Measurements from ENCODE around the gene ATP6AP2.

The ATP6AP2 gene

GRCh38 chrX:40637687-40638086 lies 56.9 kb downstream of the ATP6AP2 start:
- peaks cover 64 to 97% (median 80%) of the 10 kb centered on the region in 11 experiments for H3K36me3 ChIP-seq
- H4K20me1 ChIP-seq = peaks cover 4 to 83% (median 31%) of the 10 kb centered on the region in 11 experiments; a peak in 18 of 22 replicates
- H3K4me1 ChIP-seq = peaks cover 0 to 33% (median 13%) of the 10 kb centered on the region in 10 experiments; a peak in 13 of 20 replicates
- no peak overlapping the region for H3K4me2 ChIP-seq
- H3K27me3 ChIP-seq = peaks cover 28 to 61% (median 45%) of the 10 kb centered on the region in 11 experiments; a peak in 21 of 22 replicates
- no peaks in the 10 kb centered on the region for H3K9me3 ChIP-seq (replicated peaks in 1 of 11)
- TF ChIP-seq Cebpa-rat (IDR thresholded peaks at IDR 0.05) = no peak
- no peak overlapping the region for H3K9ac ChIP-seq
- no peak overlapping the region for H3K4me3 ChIP-seq
- no peak overlapping the region for H3K27ac ChIP-seq

- peak overlapping the region; percentile 72 to 94 (median 87) for H3K4me2 ChIP-seq
- H3K9ac ChIP-seq = peak overlapping the region; percentile 76 to 86 (median 80); a peak in 20 of 22 replicates
These were observed 63.4 kb downstream of the ATP6AP2 start for GRCh38 chrX:40644176-40644575.

GRCh38 chrX:40644821-40645358 lies 64.1 kb downstream of the ATP6AP2 start:
- Histone ChIP-seq H3K27ac (peak overlapping the region; percentile 67 to 94 (median 89); a peak in 21 of 22 replicates), H3K4me3 (peak overlapping the region; percentile 53 to 80 (median 70)), H3K4me1 (peaks cover 30 to 51% (median 38%) of the 10 kb centered on the region in 10 experiments), H3K4me2 (peak overlapping the region; percentile 72 to 94 (median 87)), H3K27me3 (peaks cover 3 to 25% (median 13%) of the 10 kb centered on the region in 11 experiments; a peak in 15 of 22 replicates), H3K9ac (peak overlapping the region; percentile 76 to 86 (median 80)), H4K20me1 (peaks cover 0 to 34% (median 6%) of the 10 kb centered on the region in 11 experiments; a peak in 9 of 22 replicates), H3K9me3 (replicated peaks in 1 of 11) (no peaks in the 10 kb centered on the region), H3K36me3 (peaks cover 5 to 31% (median 16%) of the 10 kb centered on the region in 11 experiments; a peak in 17 of 22 replicates)
- no peak for TF ChIP-seq Cebpa-rat (IDR thresholded peaks at IDR 0.05)

More at GRCh38 chrX:40644176-40644575, 63.4 kb downstream of the ATP6AP2 start:
- Histone ChIP-seq H3K27me3 (peaks cover 4 to 21% (median 11%) of the 10 kb centered on the region in 11 experiments; a peak in 16 of 22 replicates), H4K20me1 (peaks cover 0 to 42% (median 8%) of the 10 kb centered on the region in 11 experiments; a peak in 9 of 22 replicates), H3K36me3 (peaks cover 8 to 38% (median 23%) of the 10 kb centered on the region in 11 experiments; a peak in 19 of 22 replicates), H3K9me3 (replicated peaks in 1 of 11) (no peaks in the 10 kb centered on the region), H3K27ac (peak overlapping the region; percentile 67 to 94 (median 89); a peak in 21 of 22 replicates), H3K4me3 (peak overlapping the region; percentile 53 to 80 (median 70); a peak in 19 of 20 replicates), H3K4me1 (peaks cover 30 to 51% (median 38%) of the 10 kb centered on the region in 10 experiments)
- TF ChIP-seq Cebpa-rat (IDR thresholded peaks at IDR 0.05) = peak; percentile 51 to 89 (median 78); a peak in 19 of 22 replicates

GRCh38 chrX:40646489-40647306 lies 65.9 kb downstream of the ATP6AP2 start:
- Histone ChIP-seq H3K4me2 (peak overlapping the region; percentile 72 to 91 (median 78)), H3K9ac (peak overlapping the region; percentile 76 to 86 (median 83)), H4K20me1 (peaks cover 0 to 25% (median 0%) of the 10 kb centered on the region in 11 experiments; a peak in 3 of 22 replicates), H3K4me3 (peak overlapping the region; percentile 69 to 82 (median 75)), H3K4me1 (peaks cover 30 to 43% (median 37%) of the 10 kb centered on the region in 10 experiments), H3K9me3 (replicated peaks in 1 of 11) (no peaks in the 10 kb centered on the region), H3K27ac (peak overlapping the region; percentile 43 to 89 (median 78); a peak in 21 of 22 replicates), H3K27me3 (peaks cover 3 to 31% (median 18%) of the 10 kb centered on the region in 11 experiments; a peak in 16 of 22 replicates), H3K36me3 (peaks cover 0 to 16% (median 6%) of the 10 kb centered on the region in 11 experiments; a peak in 12 of 22 replicates)
- TF ChIP-seq Cebpa-rat (IDR thresholded peaks at IDR 0.05) = no peak

- peaks cover 3 to 31% (median 18%) of the 10 kb centered on the region in 11 experiments; a peak in 16 of 22 replicates for H3K27me3 ChIP-seq
- peaks cover 0 to 17% (median 0%) of the 10 kb centered on the region in 11 experiments; a peak in 4 of 22 replicates for H4K20me1 ChIP-seq
- peaks cover 30 to 37% (median 33%) of the 10 kb centered on the region in 10 experiments for H3K4me1 ChIP-seq
- peak within 1 kb of the TSS; percentile 72 to 91 (median 78) for H3K4me2 ChIP-seq
- peak within 1 kb of the TSS; percentile 76 to 86 (median 83) for H3K9ac ChIP-seq
- H3K36me3 ChIP-seq = peaks cover 0 to 8% (median 2%) of the 10 kb centered on the region in 11 experiments; a peak in 7 of 22 replicates
- H3K27ac ChIP-seq = peak within 1 kb of the TSS; percentile 43 to 89 (median 78); a peak in 21 of 22 replicates
- TF ChIP-seq Cebpa-rat (IDR thresholded peaks at IDR 0.05) = no peak
- H3K9me3 ChIP-seq (replicated peaks in 1 of 11) = no peaks in the 10 kb centered on the region
- H3K4me3 ChIP-seq = peak within 1 kb of the TSS; percentile 69 to 82 (median 75)
These were observed 66.8 kb downstream of the ATP6AP2 start, which contains the start of gene CXorf38 for GRCh38 chrX:40647307-40648197. Gene CXorf38 (minus strand): TSS chrX:40647561. CDS start chrX:40647520, 41 bp downstream.

- H3K9me3 ChIP-seq (replicated peaks in 1 of 11) = no peaks in the 10 kb centered on the region
- no peak overlapping the region for H3K4me2 ChIP-seq
- H3K4me1 ChIP-seq = peaks cover 4 to 13% (median 6%) of the 10 kb centered on the region in 10 experiments; a peak in 12 of 20 replicates
- H3K4me3 ChIP-seq = no peak overlapping the region
- peaks cover 0 to 9% (median 0%) of the 10 kb centered on the region in 11 experiments; a peak in 2 of 22 replicates for H4K20me1 ChIP-seq
- H3K36me3 ChIP-seq = peaks cover 0 to 38% (median 7%) of the 10 kb centered on the region in 11 experiments; a peak in 10 of 22 replicates
- H3K27me3 ChIP-seq = peaks cover 3 to 37% (median 19%) of the 10 kb centered on the region in 11 experiments; a peak in 17 of 22 replicates
- H3K27ac ChIP-seq = no peak overlapping the region
- TF ChIP-seq Cebpa-rat (IDR thresholded peaks at IDR 0.05) = no peak
- no peak overlapping the region for H3K9ac ChIP-seq
These were observed 71.0 kb downstream of the ATP6AP2 start for GRCh38 chrX:40651620-40652223.

GRCh38 chrX:40652664-40653063 lies 71.9 kb downstream of the ATP6AP2 start:
- Histone ChIP-seq H3K9me3 (replicated peaks in 1 of 11) (no peaks in the 10 kb centered on the region), H4K20me1 (peaks cover 0 to 9% (median 0%) of the 10 kb centered on the region in 11 experiments; a peak in 2 of 22 replicates), H3K4me3 (no peak overlapping the region), H3K27ac (no peak overlapping the region), H3K4me2 (no peak overlapping the region), H3K4me1 (peaks cover 4 to 13% (median 6%) of the 10 kb centered on the region in 10 experiments; a peak in 12 of 20 replicates), H3K36me3 (peaks cover 0 to 47% (median 11%) of the 10 kb centered on the region in 11 experiments; a peak in 12 of 22 replicates), H3K27me3 (peaks cover 3 to 32% (median 19%) of the 10 kb centered on the region in 11 experiments; a peak in 16 of 22 replicates), H3K9ac (no peak overlapping the region)
- no peak for TF ChIP-seq Cebpa-rat (IDR thresholded peaks at IDR 0.05)

Measured in BLaER1 treated with 17β-estradiol and CSF1 and Interleukin-3, amounts not matched to agents 10 nM and 100 nM (cell line).